ENCODE results near the gene NR4A3.

Gene NR4A3

GRCh38 chr9:99816392-99816791 is 5.3 kb upstream of the NR4A3 start:
- no peak for DNase-seq

GRCh38 chr9:99818500-99818899 is 3.2 kb upstream of the NR4A3 start:
- no peak for DNase-seq

DNA sequence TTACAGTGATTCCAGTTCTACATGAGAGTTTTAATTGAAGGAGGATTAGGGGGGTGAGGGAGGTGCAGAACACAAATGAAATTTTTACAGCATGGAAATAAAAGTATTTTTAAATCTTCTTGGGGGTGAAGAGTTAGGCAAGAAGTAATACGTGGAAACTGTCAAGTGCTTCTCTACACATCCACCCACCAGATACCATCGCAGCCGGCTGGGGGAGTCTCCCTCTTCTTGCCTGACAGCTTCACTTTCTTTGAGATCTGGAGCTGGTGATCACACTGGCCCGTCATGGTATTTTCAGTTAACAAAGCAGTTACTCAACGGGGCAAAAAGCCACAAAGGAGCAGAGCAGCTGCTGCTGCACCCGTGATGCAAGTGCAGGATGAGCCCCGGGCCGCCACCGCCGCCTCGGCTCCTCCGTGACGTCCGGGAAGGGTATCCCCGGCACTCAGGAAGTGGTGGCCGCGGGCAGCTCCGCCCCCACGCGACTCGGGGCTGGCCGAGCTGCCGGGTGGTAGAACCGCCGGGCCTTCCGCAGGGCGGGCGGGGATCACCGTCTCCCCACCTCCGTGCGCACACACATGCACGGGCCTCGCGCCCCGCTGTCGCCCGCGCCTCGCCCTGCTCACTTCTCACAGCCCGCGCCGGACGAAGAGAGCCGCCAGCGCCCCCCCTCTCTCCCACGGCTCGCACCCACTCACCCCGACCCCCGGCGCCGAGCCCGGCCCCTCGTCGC is 2.4 kb upstream of the NR4A3 start:
- no peak for DNase-seq

- peak; percentile 93 for DNase-seq
These were observed 1.6 kb upstream of the NR4A3 start for GRCh38 chr9:99819856-99820684.

DNA sequence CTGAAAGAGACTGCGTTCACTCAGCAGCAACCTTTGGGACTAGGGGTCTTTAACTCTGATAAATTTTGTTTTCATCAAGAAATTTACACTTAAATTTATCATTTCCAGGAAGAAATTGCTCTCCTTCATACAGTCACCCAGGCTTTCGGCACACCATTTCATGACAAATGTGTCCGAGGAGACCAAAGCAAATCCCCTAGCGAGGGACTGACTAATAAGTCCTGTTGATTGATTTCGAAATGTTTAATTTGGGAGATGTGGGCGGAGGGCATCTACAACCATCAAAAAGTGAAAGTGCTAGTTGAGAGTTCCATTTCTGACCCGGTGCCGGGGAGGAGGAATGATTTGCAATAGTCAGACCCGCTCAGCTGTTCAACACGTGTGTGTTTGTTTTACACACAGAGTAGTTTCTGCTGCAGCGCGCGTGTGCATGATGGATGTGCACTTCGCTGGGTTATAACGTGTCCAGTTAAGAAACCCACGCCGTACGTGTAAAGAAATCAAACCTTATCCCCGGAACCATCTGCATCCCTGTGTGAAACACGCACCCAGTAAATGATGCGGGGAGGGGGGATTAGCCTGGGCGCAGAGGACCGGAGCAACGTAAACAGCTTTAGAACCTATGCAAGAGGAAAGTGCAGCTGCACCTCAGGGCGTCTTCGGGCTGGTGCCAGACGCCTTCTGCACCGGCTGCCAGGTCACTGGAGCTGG is 845 bp upstream of the NR4A3 start:
- DNase-seq, result no peak

DNA sequence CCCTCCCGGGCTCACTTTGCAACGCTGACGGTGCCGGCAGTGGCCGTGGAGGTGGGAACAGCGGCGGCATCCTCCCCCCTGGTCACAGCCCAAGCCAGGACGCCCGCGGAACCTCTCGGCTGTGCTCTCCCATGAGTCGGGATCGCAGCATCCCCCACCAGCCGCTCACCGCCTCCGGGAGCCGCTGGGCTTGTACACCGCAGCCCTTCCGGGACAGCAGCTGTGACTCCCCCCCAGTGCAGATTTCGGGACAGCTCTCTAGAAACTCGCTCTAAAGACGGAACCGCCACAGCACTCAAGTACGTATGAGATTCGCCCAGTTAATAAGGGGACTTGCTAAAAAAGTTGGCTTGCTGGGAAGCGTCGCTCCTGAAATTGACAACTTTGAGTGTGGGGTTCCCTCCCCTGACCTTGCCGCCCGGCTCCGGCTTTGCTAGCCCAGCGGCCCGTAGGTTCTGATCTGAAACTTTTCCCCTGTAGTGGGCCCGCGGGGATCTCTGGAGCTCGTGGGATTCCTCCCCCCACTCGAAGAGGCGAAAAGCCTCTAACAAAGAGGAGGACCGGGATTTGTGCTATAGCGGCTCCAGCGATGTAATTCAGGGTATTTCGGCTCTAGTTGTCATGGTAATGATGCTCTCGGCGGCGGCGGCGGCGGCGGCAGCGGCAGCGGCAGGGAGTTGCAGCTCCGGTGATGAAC is 572 bp downstream of the NR4A3 start:
- DNase-seq, result no peak

- no peak for DNase-seq
These were observed 1.3 kb downstream of the NR4A3 start for GRCh38 chr9:99822806-99823591.

- no peak for DNase-seq
These were observed 2.1 kb downstream of the NR4A3 start for GRCh38 chr9:99823681-99824377.

DNA sequence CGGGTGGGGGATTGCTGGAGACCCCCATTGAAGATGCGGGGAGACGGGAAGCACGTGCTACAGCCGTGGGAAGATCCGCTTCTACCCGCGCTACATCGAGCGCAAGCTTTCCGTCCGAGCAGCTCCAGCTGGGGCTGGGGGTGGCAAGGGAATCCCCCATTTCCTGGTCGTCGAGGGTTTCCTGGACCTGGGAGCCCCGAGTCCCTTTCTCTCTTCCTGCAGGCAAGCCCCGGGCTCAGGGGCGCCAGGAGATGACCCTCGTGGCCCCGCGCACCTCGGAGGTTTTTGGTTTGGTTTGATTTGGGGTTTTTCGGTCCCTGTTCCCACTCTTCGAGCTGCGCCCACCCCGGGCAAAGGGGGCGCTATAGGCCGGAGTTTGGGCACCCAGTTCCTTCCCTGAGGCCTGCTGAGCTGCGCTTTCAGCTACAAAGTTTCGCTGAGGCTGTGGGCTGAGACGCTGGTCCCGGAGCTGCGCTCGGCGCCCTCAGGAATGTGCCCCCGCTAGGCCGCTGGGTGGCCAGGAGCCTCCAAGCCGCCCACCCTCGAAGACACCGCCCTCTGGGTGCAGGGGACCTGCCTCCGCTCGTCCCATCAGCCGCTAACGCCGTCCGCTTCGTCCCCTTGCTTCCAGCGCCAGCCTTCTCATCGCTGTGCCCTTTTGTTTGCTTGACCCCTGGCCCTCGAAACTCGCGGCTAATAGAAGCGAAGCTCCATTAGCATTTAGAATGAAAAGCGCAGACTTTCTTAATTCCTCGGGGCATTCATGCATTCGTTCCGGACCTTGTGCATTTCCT is 2.9 kb downstream of the NR4A3 start:
- no peak for DNase-seq

DNA sequence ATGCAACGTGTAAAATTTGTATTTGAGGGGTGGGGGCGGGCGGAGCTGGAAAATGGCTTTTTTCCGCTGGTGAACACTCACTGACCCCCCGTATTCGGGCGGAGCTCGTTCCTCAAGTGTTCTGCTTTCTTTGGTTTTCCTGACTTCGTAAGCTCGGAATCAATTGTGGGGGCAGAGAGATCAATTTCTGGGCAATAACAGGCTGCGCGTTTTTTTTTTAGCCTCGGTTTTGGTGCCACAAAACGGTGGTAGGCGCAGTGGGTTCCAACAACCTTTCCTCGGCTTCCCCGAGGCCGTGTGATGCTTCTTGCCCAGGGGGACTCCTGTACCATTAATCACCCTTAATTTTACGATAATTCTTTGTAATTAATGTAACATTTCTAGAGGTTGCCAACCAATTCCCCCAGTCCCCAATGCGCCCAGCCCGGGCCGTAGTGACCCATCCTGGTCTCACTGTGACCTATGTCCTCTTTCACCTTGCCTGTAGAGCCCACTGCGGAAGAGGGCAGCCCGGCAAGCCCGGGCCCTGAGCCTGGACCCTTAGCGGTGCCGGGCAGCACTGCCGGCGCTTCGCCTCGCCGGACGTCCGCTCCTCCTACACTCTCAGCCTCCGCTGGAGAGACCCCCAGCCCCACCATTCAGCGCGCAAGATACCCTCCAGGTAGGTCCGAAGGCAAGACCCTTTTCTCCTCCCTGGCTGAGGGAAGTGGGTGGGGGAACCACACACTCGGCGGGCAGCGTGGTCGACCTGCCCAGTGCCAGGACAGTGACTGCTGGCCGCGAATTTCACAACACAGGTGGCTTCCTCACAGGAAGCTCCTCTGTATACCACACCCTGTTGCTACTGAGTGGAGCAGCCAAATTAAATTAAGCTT is 3.7 kb downstream of the NR4A3 start:
- no peak for DNase-seq

DNA sequence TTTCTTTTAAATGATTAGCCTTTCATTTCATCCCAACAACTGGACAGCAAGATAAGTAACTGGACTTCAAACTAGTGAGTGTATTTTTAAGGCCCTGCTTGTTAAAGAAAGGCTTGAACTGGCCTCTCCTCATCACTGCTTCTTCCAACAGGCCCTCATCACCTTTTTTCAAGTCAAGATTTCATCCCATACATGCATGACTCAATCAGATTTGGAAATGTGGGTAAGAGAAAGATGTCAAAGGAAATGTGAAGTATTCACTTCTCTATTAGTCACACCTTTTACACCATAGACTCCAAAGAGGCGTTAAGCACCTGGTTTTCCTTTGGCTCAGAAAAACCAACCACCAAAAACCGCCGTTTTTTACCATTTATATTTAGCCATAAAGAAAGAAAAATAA is 4.9 kb downstream of the NR4A3 start:
- DNase-seq, result no peak

DNA sequence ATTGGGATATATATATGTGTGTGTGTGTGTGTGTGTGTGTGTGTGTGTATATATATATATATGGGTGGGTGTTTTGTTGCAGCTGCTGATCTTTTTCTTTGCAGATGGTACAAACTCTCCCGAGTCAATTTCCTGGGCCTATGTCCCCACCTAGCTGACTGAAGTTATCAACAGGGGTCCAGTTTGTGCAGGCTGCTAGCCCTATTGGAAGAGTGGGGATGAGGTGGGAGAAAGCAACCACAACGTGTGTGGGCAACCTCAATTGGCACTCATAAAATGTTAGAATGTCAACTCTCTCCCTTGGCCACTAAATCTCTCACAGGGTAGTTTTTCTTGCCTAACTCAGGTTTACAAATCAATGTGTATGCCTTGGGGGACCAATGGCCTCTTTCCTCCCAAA is 5.6 kb downstream of the NR4A3 start:
- no peak for DNase-seq

DNA sequence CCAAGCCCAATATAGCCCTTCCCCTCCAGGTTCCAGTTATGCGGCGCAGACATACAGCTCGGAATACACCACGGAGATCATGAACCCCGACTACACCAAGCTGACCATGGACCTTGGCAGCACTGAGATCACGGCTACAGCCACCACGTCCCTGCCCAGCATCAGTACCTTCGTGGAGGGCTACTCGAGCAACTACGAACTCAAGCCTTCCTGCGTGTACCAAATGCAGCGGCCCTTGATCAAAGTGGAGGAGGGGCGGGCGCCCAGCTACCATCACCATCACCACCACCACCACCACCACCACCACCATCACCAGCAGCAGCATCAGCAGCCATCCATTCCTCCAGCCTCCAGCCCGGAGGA is 6.3 kb downstream of the NR4A3 start:
- no peak for DNase-seq

- no peak for DNase-seq
These were observed 6.9 kb downstream of the NR4A3 start for GRCh38 chr9:99828417-99829176.

- no peak for DNase-seq
These were observed 10.3 kb downstream of the NR4A3 start for GRCh38 chr9:99831857-99832557.

GRCh38 chr9:99832558-99832864 is 10.8 kb downstream of the NR4A3 start:
- no peak for DNase-seq

GRCh38 chr9:99833735-99834134 is 12.1 kb downstream of the NR4A3 start:
- no peak for DNase-seq

GRCh38 chr9:99834474-99834873 is 12.8 kb downstream of the NR4A3 start:
- no peak for DNase-seq

GRCh38 chr9:99835142-99835541 is 13.5 kb downstream of the NR4A3 start:
- no peak for DNase-seq

Measured in NCI-H1048 (cell line).